Transverse colon (tissue), 4 donors: ENCODE measurements around the gene ZNF497. TPM values are rescaled to one million over a fixed set of nuclear protein-coding genes. Genes with fewer than 3 reads are reported as not detected.

Experiments
- DNase-seq: peaks from one replicate; pipeline ENCODE4 v3.0.0-alpha.2; 2019
- H3K27ac ChIP-seq, 4 donors: fragments of 200-600 bp; sonication (generic); 2 replicates each; pipeline ENCODE4 v1.5.1; 2016 to 2018; ENCODE audit warnings: inconsistent platforms in 4 of 4
- H3K27me3 ChIP-seq: fragments of 200-600 bp; sonication (generic); 2 replicates; pipeline ENCODE4 v1.5.1; 2017; ENCODE audit warnings: inconsistent platforms
- H3K36me3 ChIP-seq, 4 donors: fragments of 200-600 bp; sonication (generic); 2 replicates each; pipeline ENCODE4 v1.5.1; 2017 to 2019; ENCODE audit warnings: inconsistent platforms in 4 of 4
- H3K4me1 ChIP-seq, 4 donors: fragments of 200-600 bp; sonication (generic); 2 replicates each; pipeline ENCODE4 v1.5.1; 2017 to 2020; ENCODE audit warnings: inconsistent platforms in 4 of 4
- H3K4me3 ChIP-seq, 4 donors: fragments of 200-600 bp; sonication (generic); 1 replicate in 1 of 4; 2 replicates in 3 of 4; pipeline versions ENCODE4 v1.5.1 to v1.6.1; 2017 to 2019; ENCODE audit warnings: inconsistent platforms in 4 of 4
- H3K9me3 ChIP-seq, 2 donors: fragments of 200-600 bp; sonication (generic); 2 replicates each; pipeline ENCODE4 v1.5.1; 2017 to 2019; ENCODE audit warnings: inconsistent platforms in 2 of 2
- CTCF ChIP-seq, 5 experiments: fragments of 200-600 bp in 3 of 5; fragments of 450-650 bp in 2 of 5; sonication (generic) in 3 of 5; IDR thresholded peaks; 1 replicate in 2 of 5; 2 replicates in 3 of 5; pipeline ENCODE4 v1.5.1; 2016 to 2017; ENCODE audit warnings: antibody characterized with exemption in 5 of 5, inconsistent platforms in 3 of 5, mild to moderate bottlenecking in 2 of 5, moderate library complexity in 1 of 5
- EP300 ChIP-seq: sonication (generic); formaldehyde crosslinking; IDR thresholded peaks from one replicate; pipeline ENCODE4 v1.6.1; 2017; ENCODE audit warnings: antibody characterized with exemption, low read depth
- POLR2A ChIP-seq: fragments of 450-650 bp; IDR thresholded peaks from one replicate; pipeline ENCODE4 v1.6.1; 2016; ENCODE audit warnings: antibody characterized with exemption, mild to moderate bottlenecking, moderate library complexity
- POLR2AphosphoS5 ChIP-seq, 3 donors: sonication (generic); formaldehyde crosslinking; IDR thresholded peaks; one replicate each; pipeline ENCODE4 v1.6.1; 2016; ENCODE audit warnings: antibody characterized with exemption in 3 of 3
- WGBS, 2 donors: methylation state at CpG; one replicate each; pipeline ENCODE4 v1.1.5; 2018; ENCODE audit warnings: low coverage in 1 of 2; 5-methylcytosine and 5-hydroxymethylcytosine counted together
- in situ Hi-C, 4 donors: fragments of 200-750 bp; cut with MboI; loops; one replicate each; pipeline versions ENCODE4 v1.15.0 to v1.15.1; 2017; ENCODE audit warnings: low sequenced_read_pairs in 3 of 4, low pct_ligation_motif_present in 1 of 4, low pct_unique_long_range_greater_than_20kb in 1 of 4
- intact Hi-C: fragments of 100-400 bp; cut with DNase I; formaldehyde crosslinking; loops from one replicate; pipeline ENCODE4 v1.15.1; 2023; ENCODE audit warnings: low total_unique reads
- total RNA-seq, 4 donors: library from RNA; depleted of rRNA; stranded (reverse); fragments of >200 nt; gene quantifications; one replicate each; pipeline ENCODE4 v1.1.0, GENCODE V29; 2016

ZNF497 gene
- total RNA-seq, 4 donors from 2014 or later = 1.3 to 19.3 (median 4.2) TPM

- in situ Hi-C loops (no loop called here), intact Hi-C loops (no loop called here)
- DNase-seq = no peak
- H3K27me3 ChIP-seq = no peaks in the 10 kb centered on the region
- no peak overlapping the region for H3K4me3 ChIP-seq
- peaks cover 10 to 13% (median 10%) of the 10 kb centered on the region in 4 donors for H3K4me1 ChIP-seq
- no peaks in the 10 kb centered on the region for H3K9me3 ChIP-seq
- H3K27ac ChIP-seq = no peak overlapping the region
- TF ChIP-seq POLR2AphosphoS5 (IDR thresholded peaks at IDR 0.05) (no peak), POLR2A (no peak), CTCF (IDR thresholded peaks at IDR 0.05) (no peak), EP300 (no peak)
- H3K36me3 ChIP-seq = peaks cover 0 to 7% (median 0%) of the 10 kb centered on the region in 4 donors
- 83 to 85% methylated on average over 1 of the region's 1 CpG for WGBS, 2 donors
Observed at GRCh38 chr19:58332697-58333096, 29.9 kb downstream of the ZNF497 start.

GRCh38 chr19:58330458-58330857 is 32.1 kb downstream of the ZNF497 start:
- intact Hi-C loops (no loop called here), in situ Hi-C loops (no loop called here)
- peaks cover 16 to 25% (median 22%) of the 10 kb centered on the region in 4 donors for H3K4me1 ChIP-seq
- TF ChIP-seq CTCF (IDR thresholded peaks at IDR 0.05) (no peak), EP300 (no peak), POLR2AphosphoS5 (IDR thresholded peaks at IDR 0.05) (no peak), POLR2A (no peak)
- no peak overlapping the region for H3K4me3 ChIP-seq
- no peak for DNase-seq
- no peaks in the 10 kb centered on the region for H3K9me3 ChIP-seq
- H3K36me3 ChIP-seq = peaks cover 0 to 7% (median 0%) of the 10 kb centered on the region in 4 donors
- H3K27me3 ChIP-seq = no peaks in the 10 kb centered on the region
- WGBS, 2 donors = 80 to 89% methylated on average over 1 to 4 of the region's 4 CpGs
- H3K27ac ChIP-seq = no peak overlapping the region

GRCh38 chr19:58328999-58329398 is 33.6 kb downstream of the ZNF497 start:
- peaks cover 16 to 27% (median 22%) of the 10 kb centered on the region in 4 donors for H3K4me1 ChIP-seq
- no peak for TF ChIP-seq CTCF (IDR thresholded peaks at IDR 0.05)
- TF ChIP-seq EP300 = no peak
- no peak for TF ChIP-seq POLR2AphosphoS5 (IDR thresholded peaks at IDR 0.05)
- no peak for TF ChIP-seq POLR2A
- no peak overlapping the region for H3K4me3 ChIP-seq
- intact Hi-C loops (no loop called here), in situ Hi-C loops (no loop called here)
- H3K36me3 ChIP-seq = no peaks in the 10 kb centered on the region
- no peak for DNase-seq
- no peaks in the 10 kb centered on the region for H3K9me3 ChIP-seq
- H3K27me3 ChIP-seq = no peaks in the 10 kb centered on the region
- H3K27ac ChIP-seq = no peak overlapping the region
- WGBS, 2 donors = 65 to 77% methylated on average over 5 to 10 of the region's 10 CpGs

GRCh38 chr19:58326914-58327726 is 35.4 kb downstream of the ZNF497 start, which contains the start of gene ZSCAN22:
TSS of gene ZSCAN22 (plus strand) at chr19:58326994. CDS start at chr19:58334803, 7,809 bp downstream.
- intact Hi-C loops = loop anchor here (1.0 kb wide), 1 partner anchor 35 kb away; the partner anchor contains the start of gene ZNF497

More at GRCh38 chr19:58326914-58327726, 35.4 kb downstream of the ZNF497 start, which contains the start of gene ZSCAN22:
- no peaks in the 10 kb centered on the region for H3K36me3 ChIP-seq
- no peaks in the 10 kb centered on the region for H3K27me3 ChIP-seq
- peak within 1 kb of the TSS; percentile 80 to 94 (median 88) for H3K27ac ChIP-seq
- in situ Hi-C loops = no loop called here
- peak within 1 kb of the TSS; percentile 55 to 73 (median 62) for H3K4me3 ChIP-seq
- peak; percentile 97 for DNase-seq
- H3K9me3 ChIP-seq = no peaks in the 10 kb centered on the region
- peak; percentile 78 for TF ChIP-seq POLR2A
- TF ChIP-seq CTCF (IDR thresholded peaks at IDR 0.05) = no peak
- TF ChIP-seq POLR2AphosphoS5 (IDR thresholded peaks at IDR 0.05) = peak in 2 of 3 donors; percentile 55 to 81
- no peak for TF ChIP-seq EP300
- H3K4me1 ChIP-seq = peaks cover 16 to 27% (median 22%) of the 10 kb centered on the region in 4 donors
- 0% methylated on average over 57 of the region's 62 CpGs; no CpG with 5 or more reads in 1 of the 2 donors for WGBS, 2 donors
